ENCODE results near the gene TBC1D12. TPM values are rescaled to one million over a fixed set of nuclear protein-coding genes. Genes with fewer than 3 reads are reported as not detected.
"Not testable (repeated sequence)": the region's sequence is repeated elsewhere in the genome, so short reads cannot be mapped to it uniquely, and the experiment has no call there.

The TBC1D12 gene
- total and polyA plus RNA-seq, 12 donors: 6.2 to 47.8 (median 9.7) TPM

DNA sequence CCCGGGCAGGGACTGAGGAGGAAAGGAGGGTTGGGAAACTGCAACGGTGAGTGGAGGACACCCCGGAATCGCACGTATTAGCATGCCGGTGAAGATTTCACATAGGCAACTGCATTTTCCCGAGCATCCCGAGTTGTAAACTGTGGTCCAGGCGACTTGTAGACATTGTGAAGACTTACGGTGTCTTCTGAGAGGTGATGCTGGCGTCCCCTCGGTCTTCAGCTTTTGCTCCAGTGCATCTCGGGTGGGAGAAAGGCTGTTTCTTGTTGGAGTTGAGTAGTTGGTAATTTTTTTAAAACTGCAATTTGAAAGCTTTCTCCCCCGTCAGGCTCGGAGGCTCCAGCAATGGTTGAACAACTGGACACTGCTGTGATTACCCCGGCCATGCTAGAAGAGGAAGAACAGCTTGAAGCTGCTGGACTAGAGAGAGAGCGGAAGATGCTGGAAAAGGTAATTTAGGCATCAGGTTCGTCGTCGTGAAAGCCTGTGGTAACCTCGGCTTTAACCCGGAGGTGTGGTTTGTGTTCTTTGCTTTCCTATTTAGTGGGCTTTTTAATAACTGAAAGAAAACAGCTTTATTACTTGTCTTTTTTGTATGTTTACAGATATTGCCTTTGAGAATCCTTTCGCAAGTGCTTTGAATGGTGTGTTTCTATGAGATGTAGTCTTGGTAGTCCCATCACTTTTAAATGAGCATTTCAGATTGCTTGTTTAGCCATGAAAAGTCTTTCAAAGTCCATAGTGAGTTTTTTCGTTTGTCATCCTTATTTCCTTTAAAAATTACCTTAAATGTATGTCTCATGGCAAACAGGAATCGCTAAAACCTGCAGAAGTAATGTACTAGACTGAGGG, 143.9 kb downstream of the TBC1D12 start:
- Histone ChIP-seq H3K27ac (peak overlapping the region in 2 of 5 donors; percentile 63 to 86), H3K4me3 (peak overlapping the region in 3 of 4 donors; percentile 11 to 84 (median 73)), H3K9me3 (replicated peaks in 1 of 3) (no peaks in the 10 kb centered on the region), H3K4me1 (replicated peaks in 1 of 2) (peaks cover 5 to 14% of the 10 kb centered on the region in 2 donors), H3K27me3 (no peaks in the 10 kb centered on the region), H3K36me3 (replicated peaks in 1 of 2) (no peaks in the 10 kb centered on the region)
- intact Hi-C loops (cut with DNase I): no loop called here
- WGBS, 4 donors: 2 to 3% (median 3%) methylated on average over 25 of the region's 25 CpGs
- no peak for DNase-seq
- TF ChIP-seq, protein P1, sequence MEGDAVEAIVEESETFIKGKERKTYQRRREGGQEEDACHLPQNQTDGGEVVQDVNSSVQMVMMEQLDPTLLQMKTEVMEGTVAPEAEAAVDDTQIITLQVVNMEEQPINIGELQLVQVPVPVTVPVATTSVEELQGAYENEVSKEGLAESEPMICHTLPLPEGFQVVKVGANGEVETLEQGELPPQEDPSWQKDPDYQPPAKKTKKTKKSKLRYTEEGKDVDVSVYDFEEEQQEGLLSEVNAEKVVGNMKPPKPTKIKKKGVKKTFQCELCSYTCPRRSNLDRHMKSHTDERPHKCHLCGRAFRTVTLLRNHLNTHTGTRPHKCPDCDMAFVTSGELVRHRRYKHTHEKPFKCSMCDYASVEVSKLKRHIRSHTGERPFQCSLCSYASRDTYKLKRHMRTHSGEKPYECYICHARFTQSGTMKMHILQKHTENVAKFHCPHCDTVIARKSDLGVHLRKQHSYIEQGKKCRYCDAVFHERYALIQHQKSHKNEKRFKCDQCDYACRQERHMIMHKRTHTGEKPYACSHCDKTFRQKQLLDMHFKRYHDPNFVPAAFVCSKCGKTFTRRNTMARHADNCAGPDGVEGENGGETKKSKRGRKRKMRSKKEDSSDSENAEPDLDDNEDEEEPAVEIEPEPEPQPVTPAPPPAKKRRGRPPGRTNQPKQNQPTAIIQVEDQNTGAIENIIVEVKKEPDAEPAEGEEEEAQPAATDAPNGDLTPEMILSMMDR (IDR thresholded peaks at IDR 0.05): no peak
- TF ChIP-seq POLR2A (IDR thresholded peaks at IDR 0.05): no peak

DNA sequence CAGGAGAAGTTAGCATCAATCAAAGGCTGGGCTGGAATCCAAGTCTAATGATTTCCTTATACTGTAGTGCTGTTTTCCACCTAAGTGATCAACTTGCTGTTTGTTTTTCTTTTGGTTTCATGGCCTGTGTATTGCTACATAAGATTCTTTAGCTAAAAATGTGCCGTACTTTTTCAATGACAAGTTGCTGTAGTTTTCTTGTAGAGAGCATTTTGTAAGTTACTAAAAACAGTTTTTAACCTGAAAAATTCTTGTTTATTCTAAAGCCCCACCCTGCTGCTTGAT, 144.5 kb downstream of the TBC1D12 start:
- TF ChIP-seq POLR2A (IDR thresholded peaks at IDR 0.05): no peak
- TF ChIP-seq, protein P1 (IDR thresholded peaks at IDR 0.05): no peak
- peak overlapping the region in 1 of 4 donors; percentile 84 for H3K4me3 ChIP-seq
- no peak overlapping the region for H3K27ac ChIP-seq
- DNase-seq: no peak
- no peaks in the 10 kb centered on the region for H3K36me3 ChIP-seq (replicated peaks in 1 of 2)
- H3K9me3 ChIP-seq (replicated peaks in 1 of 3): no peaks in the 10 kb centered on the region
- H3K4me1 ChIP-seq (replicated peaks in 1 of 2): peaks cover 5 to 14% of the 10 kb centered on the region in 2 donors
- H3K27me3 ChIP-seq: no peaks in the 10 kb centered on the region
- 45 to 61% (median 54%) methylated on average over 1 of the region's 1 CpG for WGBS, 4 donors
- intact Hi-C loops (cut with DNase I): no loop called here

- H3K4me3 ChIP-seq: no peak overlapping the region
- H3K36me3 ChIP-seq (replicated peaks in 1 of 2): no peaks in the 10 kb centered on the region
- no peak for DNase-seq
- TF ChIP-seq, protein P1 (IDR thresholded peaks at IDR 0.05): no peak
- TF ChIP-seq POLR2A (IDR thresholded peaks at IDR 0.05): no peak
- H3K4me1 ChIP-seq (replicated peaks in 1 of 2): peaks cover 5 to 14% of the 10 kb centered on the region in 2 donors
- no peak overlapping the region for H3K27ac ChIP-seq
- H3K9me3 ChIP-seq (replicated peaks in 1 of 3): no peaks in the 10 kb centered on the region
- intact Hi-C loops (cut with DNase I): no loop called here
- no peaks in the 10 kb centered on the region for H3K27me3 ChIP-seq
Observed at GRCh38 chr10:94549221-94549620, 146.9 kb downstream of the TBC1D12 start.

DNA sequence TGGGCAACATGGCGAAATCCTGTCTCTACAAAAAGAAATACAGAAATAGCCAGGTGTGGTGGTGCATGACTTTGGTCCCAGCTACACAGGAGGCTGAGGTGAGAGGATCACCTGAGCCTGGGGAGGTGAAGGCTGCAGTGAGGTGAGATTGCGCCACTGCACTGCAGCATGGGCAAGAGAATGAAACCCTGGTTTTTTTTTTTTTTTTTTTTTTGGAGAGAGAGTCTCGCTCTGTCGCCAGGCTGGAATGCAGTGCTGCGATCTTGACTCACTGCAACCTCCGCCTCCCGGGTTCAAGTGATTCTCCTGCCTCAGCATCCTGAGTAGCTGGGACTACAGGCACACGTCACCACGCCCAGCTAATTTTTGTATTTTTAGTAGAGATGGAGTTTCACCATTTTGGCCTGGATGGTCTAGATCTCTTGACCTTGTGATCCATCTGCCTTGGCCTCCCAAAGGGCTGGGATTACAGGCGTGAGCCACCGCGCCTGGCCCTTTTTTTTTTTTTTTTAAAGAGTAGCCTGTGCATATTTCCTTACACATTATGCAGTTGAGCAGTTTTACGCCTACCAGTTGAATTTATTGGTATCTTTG, 165.5 kb downstream of the TBC1D12 start:
- H3K4me1 ChIP-seq (replicated peaks in 1 of 2); intact Hi-C loops (cut with DNase I); H3K27me3 ChIP-seq; H3K36me3 ChIP-seq (replicated peaks in 1 of 2); H3K27ac ChIP-seq; H3K4me3 ChIP-seq; H3K9me3 ChIP-seq (replicated peaks in 1 of 3); DNase-seq: not testable (repeated sequence)
- WGBS, 4 donors: 91 to 97% (median 95%) methylated on average over 13 of the region's 13 CpGs

GRCh38 chr10:94571081-94571480, 168.7 kb downstream of the TBC1D12 start:
- no peaks in the 10 kb centered on the region for H3K36me3 ChIP-seq (replicated peaks in 1 of 2)
- H3K4me1 ChIP-seq (replicated peaks in 1 of 2): no peaks in the 10 kb centered on the region
- no peak for DNase-seq
- TF ChIP-seq, protein P1 (IDR thresholded peaks at IDR 0.05): no peak
- no peak for TF ChIP-seq POLR2A (IDR thresholded peaks at IDR 0.05)
- H3K4me3 ChIP-seq: no peak overlapping the region
- no peaks in the 10 kb centered on the region for H3K27me3 ChIP-seq
- H3K9me3 ChIP-seq (replicated peaks in 1 of 3): no peaks in the 10 kb centered on the region
- intact Hi-C loops (cut with DNase I): no loop called here
- H3K27ac ChIP-seq: no peak overlapping the region
